ENCODE measurements around the gene SV2C.

Gene SV2C

GRCh38 chr5:76371960-76372322 is 288.8 kb downstream of the SV2C start:
- Histone ChIP-seq H3K9me3 (ENCODE audit: control insufficient read depth, insufficient read depth, low read depth, low read length) (no peaks in the 10 kb centered on the region), H3K4me1 (ENCODE audit: control insufficient read depth, insufficient read depth, low read length) (no peaks in the 10 kb centered on the region), H3K4me3 (ENCODE audit: low read depth, low read length) (no peak overlapping the region), H3K36me3 (ENCODE audit: control insufficient read depth in 2 of 2, insufficient read depth in 1 of 2, low read length in 2 of 2) (no peaks in the 10 kb centered on the region), H3K27ac (ENCODE audit: extremely low read depth, low read depth, low read length) (no peak overlapping the region)
- ChIA-PET POLR2A (interaction anchor here (0.6 to 0.7 kb wide), 2 partner anchors 356 to 464 kb away, joined by 4 to 6 read pairs; no protein-coding TSS in a partner anchor), CTCF (no interaction called here)
- TF ChIP-seq ZNF274 (IDR thresholded peaks at IDR 0.05; ENCODE audit: low read length), result no peak
- TF ChIP-seq ZNF274 (tag by site-specific recombination; IDR thresholded peaks at IDR 0.05; ENCODE audit: borderline replicate concordance), result no peak
- TF ChIP-seq ZNF639 (tag by site-specific recombination; IDR thresholded peaks at IDR 0.05), result no peak
- TF ChIP-seq ZBTB48 (tag by site-specific recombination; IDR thresholded peaks at IDR 0.05), result no peak
- TF ChIP-seq KLF1 (tag by site-specific recombination; IDR thresholded peaks at IDR 0.05), result no peak
- no peak for TF ChIP-seq ZNF18 (tag by site-specific recombination; IDR thresholded peaks at IDR 0.05)
- TF ChIP-seq ZNF335 (tag by site-specific recombination; conservative IDR thresholded peaks at IDR 0.05), result no peak
- no peak for TF ChIP-seq ZNF488 (tag by site-specific recombination; IDR thresholded peaks at IDR 0.05)
- no peak for TF ChIP-seq ZFP69B (tag by site-specific recombination; IDR thresholded peaks at IDR 0.05)
- TF ChIP-seq ZNF596 (tag by site-specific recombination; IDR thresholded peaks at IDR 0.05), result no peak
- TF ChIP-seq ZNF664 (tag by site-specific recombination; IDR thresholded peaks at IDR 0.05), result no peak

DNA sequence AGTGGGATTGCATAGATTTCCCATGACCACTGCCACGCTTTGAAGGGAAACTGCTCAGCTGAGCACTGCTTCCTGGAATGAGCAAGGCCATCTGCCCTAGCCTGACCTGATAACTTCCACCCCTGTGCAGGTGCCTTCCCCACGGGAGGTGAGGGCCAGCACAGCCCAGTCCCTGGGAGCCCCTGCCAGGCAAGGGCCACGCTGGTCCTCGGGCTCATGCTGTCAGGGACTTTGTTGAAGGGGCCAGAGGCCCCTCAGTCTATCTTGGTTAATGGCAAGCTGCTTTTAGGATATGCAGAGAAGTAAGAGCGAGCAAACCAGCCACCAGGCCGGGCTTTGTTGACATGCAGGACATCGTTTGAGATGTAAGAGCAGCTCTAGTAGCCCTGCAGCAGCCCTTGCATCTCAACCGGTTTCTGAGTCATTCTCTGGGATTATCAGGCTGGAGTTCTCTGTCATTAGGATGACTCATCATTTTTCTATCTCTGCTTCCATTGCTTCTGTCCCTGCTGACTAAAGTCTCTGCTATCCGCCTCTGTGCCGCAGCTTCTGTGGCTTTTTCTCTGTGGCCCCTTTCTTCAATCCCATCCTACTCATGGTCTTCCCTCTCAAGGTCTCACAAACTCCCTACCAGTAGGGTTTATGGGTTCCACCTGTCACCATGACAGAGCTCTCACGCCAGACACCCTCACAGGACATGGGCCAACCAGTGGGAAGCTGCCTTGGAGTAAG is 289.3 kb downstream of the SV2C start:
- Histone ChIP-seq H3K4me1 (ENCODE audit: control insufficient read depth, insufficient read depth, low read length) (no peaks in the 10 kb centered on the region), H3K4me3 (ENCODE audit: low read depth, low read length) (no peak overlapping the region), H3K9me3 (ENCODE audit: control insufficient read depth, insufficient read depth, low read depth, low read length) (no peaks in the 10 kb centered on the region), H3K27ac (ENCODE audit: extremely low read depth, low read depth, low read length) (no peak overlapping the region), H3K36me3 (ENCODE audit: control insufficient read depth in 2 of 2, insufficient read depth in 1 of 2, low read length in 2 of 2) (no peaks in the 10 kb centered on the region)
- ChIA-PET CTCF (interaction anchor here (0.7 to 1.9 kb wide), 2 partner anchors 31 to 1337 kb away, joined by 3 to 6 read pairs; partner anchors contain the start of gene IQGAP2), POLR2A (no interaction called here)
- TF ChIP-seq, protein P1, sequence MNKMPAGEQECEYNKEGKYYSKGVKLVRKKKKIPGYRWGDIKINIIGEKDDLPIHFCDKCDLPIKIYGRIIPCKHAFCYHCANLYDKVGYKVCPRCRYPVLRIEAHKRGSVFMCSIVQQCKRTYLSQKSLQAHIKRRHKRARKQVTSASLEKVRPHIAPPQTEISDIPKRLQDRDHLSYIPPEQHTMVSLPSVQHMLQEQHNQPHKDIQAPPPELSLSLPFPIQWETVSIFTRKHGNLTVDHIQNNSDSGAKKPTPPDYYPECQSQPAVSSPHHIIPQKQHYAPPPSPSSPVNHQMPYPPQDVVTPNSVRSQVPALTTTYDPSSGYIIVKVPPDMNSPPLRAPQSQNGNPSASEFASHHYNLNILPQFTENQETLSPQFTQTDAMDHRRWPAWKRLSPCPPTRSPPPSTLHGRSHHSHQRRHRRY (tag by site-specific recombination; IDR thresholded peaks at IDR 0.05), result no peak
- peak; percentile 60 for TF ChIP-seq SP7 (tag by site-specific recombination; IDR thresholded peaks at IDR 0.05)
- no peak for TF ChIP-seq ZNF174 (tag by site-specific recombination; IDR thresholded peaks at IDR 0.05)
- 0 out of 2 replicates have a peak, but pooled peaks have one; percentile 38 for TF ChIP-seq ZNF600 (tag by site-specific recombination; IDR thresholded peaks at IDR 0.05)
- TF ChIP-seq, protein P2, sequence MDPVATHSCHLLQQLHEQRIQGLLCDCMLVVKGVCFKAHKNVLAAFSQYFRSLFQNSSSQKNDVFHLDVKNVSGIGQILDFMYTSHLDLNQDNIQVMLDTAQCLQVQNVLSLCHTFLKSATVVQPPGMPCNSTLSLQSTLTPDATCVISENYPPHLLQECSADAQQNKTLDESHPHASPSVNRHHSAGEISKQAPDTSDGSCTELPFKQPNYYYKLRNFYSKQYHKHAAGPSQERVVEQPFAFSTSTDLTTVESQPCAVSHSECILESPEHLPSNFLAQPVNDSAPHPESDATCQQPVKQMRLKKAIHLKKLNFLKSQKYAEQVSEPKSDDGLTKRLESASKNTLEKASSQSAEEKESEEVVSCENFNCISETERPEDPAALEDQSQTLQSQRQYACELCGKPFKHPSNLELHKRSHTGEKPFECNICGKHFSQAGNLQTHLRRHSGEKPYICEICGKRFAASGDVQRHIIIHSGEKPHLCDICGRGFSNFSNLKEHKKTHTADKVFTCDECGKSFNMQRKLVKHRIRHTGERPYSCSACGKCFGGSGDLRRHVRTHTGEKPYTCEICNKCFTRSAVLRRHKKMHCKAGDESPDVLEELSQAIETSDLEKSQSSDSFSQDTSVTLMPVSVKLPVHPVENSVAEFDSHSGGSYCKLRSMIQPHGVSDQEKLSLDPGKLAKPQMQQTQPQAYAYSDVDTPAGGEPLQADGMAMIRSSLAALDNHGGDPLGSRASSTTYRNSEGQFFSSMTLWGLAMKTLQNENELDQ (tag by site-specific recombination; IDR thresholded peaks at IDR 0.05; ENCODE audit: low read depth), result no peak
- TF ChIP-seq ZNF830 (tag by site-specific recombination; IDR thresholded peaks at IDR 0.05; ENCODE audit: low read depth), result no peak
- TF ChIP-seq ZNF571 (tag by site-specific recombination; IDR thresholded peaks at IDR 0.05), result no peak
- TF ChIP-seq ZEB2 (tag by site-specific recombination; IDR thresholded peaks at IDR 0.05), result peak; percentile 32; the same call in 1 of the 2 replicates
- TF ChIP-seq BCL11A (tag by site-specific recombination; IDR thresholded peaks at IDR 0.05; ENCODE audit: low read depth), result no peak
- TF ChIP-seq ZNF335 (tag by site-specific recombination; conservative IDR thresholded peaks at IDR 0.05), result no peak
- no peak for TF ChIP-seq ZNF670 (tag by site-specific recombination; IDR thresholded peaks at IDR 0.05; ENCODE audit: low read depth)
- TF ChIP-seq ZNF837 (tag by site-specific recombination; IDR thresholded peaks at IDR 0.05), result no peak
- no peak for TF ChIP-seq FEZF1 (tag by site-specific recombination; IDR thresholded peaks at IDR 0.05)
- no peak for TF ChIP-seq ZNF175 (tag by site-specific recombination; IDR thresholded peaks at IDR 0.05)
- TF ChIP-seq OSR2 (tag by site-specific recombination; IDR thresholded peaks at IDR 0.05), result peak; percentile 69
- TF ChIP-seq ZNF184 (tag by site-specific recombination; IDR thresholded peaks at IDR 0.05), result 0 out of 2 replicates have a peak, but pooled peaks have one; percentile 24
- no peak for TF ChIP-seq ZNF211 (tag by site-specific recombination; IDR thresholded peaks at IDR 0.05; ENCODE audit: low read depth)
- TF ChIP-seq ZBTB48 (tag by site-specific recombination; IDR thresholded peaks at IDR 0.05), result peak; percentile 31; the same call in 1 of the 2 replicates
- peak; percentile 59; the same call in 1 of the 2 replicates for TF ChIP-seq ZNF629 (tag by site-specific recombination; IDR thresholded peaks at IDR 0.05)
- TF ChIP-seq ZNF558 (tag by site-specific recombination; IDR thresholded peaks at IDR 0.05), result no peak

Measured in HEK293 (cell line).